A204.1 (cell line): Measurements from ENCODE around the gene MARCHF2.
A peak's percentile ranks its signal among the peaks of the same experiment; 100 is the strongest.
"Not testable (repeated sequence)": the region's sequence is repeated elsewhere in the genome, so short reads cannot be mapped to it uniquely, and the experiment has no call there.

ENCODE experiments used
- FAIRE-seq: peaks from 2 replicates; lab custom pipeline; 2012; peaks lifted over from hg19 to GRCh38; lab: Jason Lieb, UNC

MARCHF2 gene

GRCh38 chr19:8410718-8411117 is 2.4 kb upstream of the MARCHF2 start:
- FAIRE-seq, result not testable (repeated sequence)

GRCh38 chr19:8413629-8413995 is 507 bp downstream of the MARCHF2 start:
- no peak for FAIRE-seq

- no peak for FAIRE-seq
These were observed 3.7 kb downstream of the MARCHF2 start for GRCh38 chr19:8416796-8417195.

- no peak for FAIRE-seq
These were observed 8.7 kb downstream of the MARCHF2 start for GRCh38 chr19:8421484-8422461.

- FAIRE-seq, result no peak
These were observed 10.7 kb downstream of the MARCHF2 start for GRCh38 chr19:8423817-8424223.

- FAIRE-seq, result not testable (repeated sequence)
These were observed 12.2 kb downstream of the MARCHF2 start for GRCh38 chr19:8425331-8425730.

GRCh38 chr19:8426283-8426682 is 13.2 kb downstream of the MARCHF2 start:
- FAIRE-seq, result no peak

GRCh38 chr19:8429044-8429443 is 15.9 kb downstream of the MARCHF2 start:
- no peak for FAIRE-seq

GRCh38 chr19:8429826-8430225 is 16.7 kb downstream of the MARCHF2 start:
- no peak for FAIRE-seq

GRCh38 chr19:8430650-8431049 is 17.5 kb downstream of the MARCHF2 start:
- FAIRE-seq, result no peak

- no peak for FAIRE-seq
These were observed 25.1 kb downstream of the MARCHF2 start for GRCh38 chr19:8438236-8438635.

- no peak for FAIRE-seq
These were observed 28.8 kb downstream of the MARCHF2 start for GRCh38 chr19:8441725-8442544.

- FAIRE-seq, result not testable (repeated sequence)
These were observed 31.1 kb downstream of the MARCHF2 start for GRCh38 chr19:8444140-8444676.

- FAIRE-seq, result peak; percentile 32
These were observed 31.8 kb downstream of the MARCHF2 start, which contains the start of gene HNRNPM for GRCh38 chr19:8444677-8445487. Gene HNRNPM (plus strand): TSS chr19:8444975. CDS start chr19:8444999, 24 bp downstream.

- no peak for FAIRE-seq
These were observed 32.4 kb downstream of the MARCHF2 start for GRCh38 chr19:8445488-8446001.

- no peak for FAIRE-seq
These were observed 33.1 kb downstream of the MARCHF2 start for GRCh38 chr19:8446061-8446709.

- FAIRE-seq, result no peak
These were observed 36.7 kb downstream of the MARCHF2 start for GRCh38 chr19:8449830-8450229.

GRCh38 chr19:8451377-8451776 is 38.3 kb downstream of the MARCHF2 start:
- FAIRE-seq, result no peak

- no peak for FAIRE-seq
These were observed 38.8 kb downstream of the MARCHF2 start for GRCh38 chr19:8451885-8452284.

- no peak for FAIRE-seq
These were observed 39.5 kb downstream of the MARCHF2 start for GRCh38 chr19:8452446-8453123.
